HG02610 (cell line): ENCODE data around the gene HOXB3.
"Not testable (repeated sequence)": the region's sequence is repeated elsewhere in the genome, so short reads cannot be mapped to it uniquely, and the experiment has no call there.

Experiments
- ATAC-seq: cut with Tn5 transposase; IDR thresholded peaks from one replicate; pipeline ENCODE4 v1.9.1; 2021; ENCODE audit warnings: mild to moderate bottlenecking, moderate library complexity; ENCODE audit not compliant: unreplicated experiment

HOXB3 gene

DNA sequence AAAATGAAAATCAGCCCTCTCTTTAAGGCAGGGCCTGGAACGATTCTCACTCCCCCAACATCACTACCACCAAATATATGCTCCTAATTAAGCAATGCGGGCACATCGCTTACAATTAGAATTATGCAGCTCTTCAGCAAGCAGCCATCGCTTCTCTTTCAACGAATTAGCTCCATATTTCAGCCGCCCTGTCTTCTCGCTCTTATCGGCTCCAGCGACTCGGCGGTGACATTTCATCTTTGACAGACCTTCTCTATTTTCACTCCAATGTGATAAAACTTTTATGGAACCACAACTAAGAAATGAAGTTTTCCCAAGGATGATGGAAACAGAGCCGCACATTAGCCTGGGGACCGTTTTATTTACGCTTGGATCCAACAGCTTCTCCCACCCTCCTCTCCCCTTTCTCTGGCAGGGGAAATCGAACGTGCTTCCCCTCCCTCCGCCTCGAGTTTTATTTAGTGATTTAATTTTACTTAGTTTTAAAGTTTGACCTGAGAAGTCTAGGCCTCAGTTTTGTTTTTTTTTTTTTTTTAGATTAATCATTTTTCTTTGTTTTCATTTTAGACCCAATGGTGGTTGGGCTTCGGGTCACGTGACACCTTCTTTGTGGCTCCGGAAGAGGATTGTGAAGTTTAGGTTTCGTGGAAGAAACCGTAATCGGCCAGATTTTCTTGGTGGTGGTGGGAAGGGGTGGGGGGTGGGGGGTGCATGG lies 42.1 kb downstream of the HOXB3 start:
- no peak for ATAC-seq

- no peak for ATAC-seq
These were observed 42.9 kb downstream of the HOXB3 start for GRCh38 chr17:48546924-48547807.

DNA sequence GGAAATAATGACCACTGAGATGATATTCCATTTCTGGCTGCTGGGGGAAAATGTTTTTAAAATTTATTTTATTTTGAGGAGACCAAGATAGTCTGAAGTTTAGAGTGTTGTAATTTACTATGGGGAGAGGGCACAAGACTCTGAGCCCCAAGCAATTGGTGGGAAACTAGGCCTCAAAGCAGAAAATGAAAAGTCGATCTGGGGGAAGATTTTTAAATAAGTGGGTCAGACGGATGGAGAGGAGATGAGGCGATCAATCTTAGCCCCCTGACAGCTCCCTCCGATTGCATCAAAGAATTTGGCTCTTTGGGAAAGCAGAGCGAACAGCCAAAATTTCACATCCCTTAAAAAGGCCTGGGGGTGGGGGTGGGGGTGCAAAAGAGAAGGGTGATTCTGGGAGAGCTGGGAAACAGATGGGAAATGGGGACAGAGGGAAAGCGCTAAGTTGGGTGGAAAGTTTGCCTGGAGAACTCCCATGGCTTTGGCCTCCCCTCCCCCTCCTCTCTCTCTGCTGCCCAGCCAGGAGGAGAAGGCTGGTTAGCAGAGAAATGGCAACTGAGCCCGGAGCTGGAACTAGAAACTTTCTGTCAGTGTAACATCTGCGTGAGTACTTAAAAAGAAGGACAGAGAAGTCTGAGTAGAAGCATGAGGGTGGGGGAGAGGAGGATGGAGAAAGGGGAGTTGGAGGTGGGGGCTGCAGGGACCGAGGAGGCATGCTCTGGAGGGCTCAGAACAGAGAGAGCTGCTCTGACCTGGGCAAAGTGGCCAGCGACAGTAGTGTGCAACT lies 43.7 kb downstream of the HOXB3 start:
- ATAC-seq = no peak

DNA sequence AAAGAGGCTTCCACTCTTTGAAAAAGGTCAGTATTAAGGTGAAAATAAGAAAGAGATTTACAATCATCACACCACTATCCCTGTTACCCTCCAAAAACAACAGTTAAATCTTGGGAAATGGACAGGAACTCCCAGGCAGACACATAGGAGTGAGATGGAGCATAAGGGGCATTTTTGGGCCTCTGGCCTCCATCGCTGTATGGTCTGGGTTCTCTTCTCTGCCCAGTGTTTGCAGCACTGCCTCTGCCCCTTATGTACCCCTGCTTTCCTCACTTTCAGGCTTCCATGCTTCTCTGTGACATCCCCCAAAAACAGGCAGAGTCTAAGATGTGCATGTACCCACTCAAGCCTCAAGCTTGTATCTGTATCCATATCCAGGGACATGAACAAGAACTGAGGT lies 44.5 kb downstream of the HOXB3 start:
- no peak for ATAC-seq

DNA sequence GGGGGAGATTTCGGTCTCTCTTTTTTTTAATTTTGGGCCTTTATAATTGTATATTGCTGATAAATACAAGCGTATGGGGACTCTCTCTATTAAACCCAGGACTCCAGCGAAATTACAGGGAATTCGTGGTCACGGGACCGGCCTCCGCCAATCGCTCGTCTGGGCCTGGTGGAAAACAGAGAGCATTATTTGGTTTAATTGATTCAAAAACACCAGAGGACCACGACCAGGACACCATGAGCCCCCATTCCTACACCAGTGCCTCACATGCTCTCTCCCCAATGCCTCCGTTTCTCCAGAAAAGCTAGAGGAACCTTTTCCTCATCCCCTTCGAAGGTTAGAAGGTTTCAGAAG lies 45.0 kb downstream of the HOXB3 start, which contains the start of gene HOXB2:
Gene HOXB2, minus strand, starts transcription at position 88 of the 354 bp plus-strand sequence. CDS start 198 bp downstream, outside the sequence.
- no peak for ATAC-seq

DNA sequence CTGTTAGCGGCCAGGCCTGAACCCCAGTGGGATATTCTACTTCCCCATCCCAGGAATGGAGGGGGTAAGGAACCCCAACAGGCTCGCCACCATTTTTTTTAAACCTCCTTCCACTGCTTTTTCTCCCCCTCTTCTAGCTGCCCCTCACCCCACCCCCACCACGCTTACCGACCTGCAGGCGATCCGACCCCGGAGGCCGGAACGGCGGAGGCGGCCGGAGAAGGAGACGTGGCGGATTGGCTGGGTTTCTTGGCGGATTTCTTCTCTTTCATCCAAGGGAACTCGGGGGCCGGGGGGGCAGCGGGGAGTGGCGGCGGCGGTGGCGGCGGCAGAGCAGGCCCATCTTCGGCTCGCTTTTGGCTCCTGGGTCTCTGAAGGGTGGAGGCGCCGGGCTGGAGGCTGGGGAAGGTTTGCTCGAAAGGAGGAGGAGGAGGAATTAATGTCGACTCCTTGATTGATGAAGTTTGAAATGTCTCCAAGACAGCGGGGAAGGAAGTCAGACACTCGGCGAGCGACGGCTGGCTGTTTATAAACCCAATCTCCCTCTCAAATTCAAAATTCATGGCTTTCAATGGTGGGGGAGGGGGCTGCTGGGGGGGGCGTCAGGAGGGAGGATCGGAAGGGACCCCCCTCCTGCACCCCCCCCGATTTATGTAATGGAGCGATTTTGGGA lies 45.6 kb downstream of the HOXB3 start:
- ATAC-seq = no peak

DNA sequence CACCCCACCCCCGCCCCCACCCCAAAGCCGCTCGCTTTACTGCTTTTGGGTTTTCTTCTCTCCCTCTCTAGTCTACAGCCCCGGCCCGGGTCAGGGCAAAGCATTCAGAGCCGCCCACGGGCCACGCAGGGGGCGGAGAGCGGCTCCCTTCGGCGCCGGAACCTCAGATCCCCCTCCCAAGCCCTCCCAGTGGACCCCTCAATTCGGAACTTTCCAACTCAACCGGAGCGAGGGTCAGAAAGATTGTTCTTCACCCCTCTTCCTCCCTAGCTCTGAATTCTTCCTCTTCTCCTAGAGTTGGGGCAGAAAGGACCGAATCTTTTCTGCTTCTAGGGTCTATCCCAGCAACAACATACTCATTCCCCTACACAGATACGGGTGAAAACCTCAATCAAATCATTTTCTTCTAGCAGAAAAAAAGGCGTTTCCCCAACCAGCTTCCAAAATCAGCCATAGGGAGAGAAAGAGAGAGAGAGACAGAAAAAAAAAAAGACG lies 46.1 kb downstream of the HOXB3 start:
- peak; percentile 31 for ATAC-seq

GRCh38 chr17:48543107-48543853 lies 46.8 kb downstream of the HOXB3 start:
- ATAC-seq = peak; percentile 41

GRCh38 chr17:48542698-48543106 lies 47.3 kb downstream of the HOXB3 start:
- ATAC-seq = no peak

DNA sequence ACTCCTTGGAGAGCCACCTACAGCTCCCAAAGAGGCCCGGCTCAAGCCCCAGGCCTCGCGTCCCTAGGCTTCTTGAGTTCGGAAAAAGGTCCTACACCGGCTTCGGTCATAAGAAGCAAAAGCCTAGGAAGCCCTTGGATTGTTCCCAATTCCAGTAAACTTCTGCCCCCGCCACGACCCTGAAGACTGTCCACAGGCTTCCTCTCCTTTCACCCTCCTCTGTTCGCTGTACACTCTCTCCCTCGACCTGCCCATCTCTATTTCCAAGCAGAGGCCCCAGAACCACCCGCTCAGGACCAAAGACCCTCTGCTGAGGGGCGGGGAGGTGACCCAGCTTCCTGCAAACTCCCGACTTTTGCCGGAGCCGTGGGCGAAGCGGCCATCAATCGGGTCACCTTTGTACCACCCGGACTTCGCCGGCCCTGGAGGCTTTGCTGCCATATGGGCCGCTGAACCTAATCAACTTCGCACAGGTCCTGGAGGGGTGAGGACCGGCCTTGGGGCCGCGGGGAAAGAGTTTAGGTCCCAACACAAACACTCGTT lies 47.9 kb downstream of the HOXB3 start:
- no peak for ATAC-seq

- no peak for ATAC-seq
These were observed 48.4 kb downstream of the HOXB3 start for GRCh38 chr17:48541577-48542113.

GRCh38 chr17:48541036-48541576 lies 48.9 kb downstream of the HOXB3 start:
- no peak for ATAC-seq

GRCh38 chr17:48540213-48540612 lies 49.8 kb downstream of the HOXB3 start:
- ATAC-seq = no peak

DNA sequence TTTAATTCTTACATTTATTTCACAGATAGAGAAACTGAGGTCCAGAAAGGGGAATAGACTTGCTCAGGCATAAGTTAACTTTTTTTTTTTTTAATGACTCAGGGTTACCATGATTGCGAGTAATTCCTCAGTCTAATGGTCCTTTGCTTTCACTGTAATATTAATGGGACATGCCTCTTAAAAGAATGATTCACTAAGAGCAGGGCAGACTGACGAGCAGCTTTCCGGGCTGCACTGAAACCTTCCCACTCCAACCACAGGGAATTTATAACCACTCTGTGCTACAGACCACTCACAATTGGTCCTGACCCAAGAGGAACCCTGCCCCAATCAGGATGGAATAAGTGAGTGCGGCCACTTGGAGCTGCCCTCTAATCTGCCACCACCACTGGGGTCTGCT lies 50.9 kb downstream of the HOXB3 start:
- ATAC-seq = no peak

- no peak for ATAC-seq
These were observed 52.7 kb downstream of the HOXB3 start for GRCh38 chr17:48537316-48537715.

GRCh38 chr17:48535793-48536559 lies 54.1 kb downstream of the HOXB3 start:
- ATAC-seq = not testable (repeated sequence)

GRCh38 chr17:48532261-48532660 lies 57.8 kb downstream of the HOXB3 start:
- ATAC-seq = no peak

- ATAC-seq = no peak
These were observed 59.2 kb downstream of the HOXB3 start, which contains the start of gene HOXB1 for GRCh38 chr17:48530887-48531272. TSS of gene HOXB1 (minus strand) at chr17:48531011. CDS start at chr17:48530904, 107 bp downstream.
